Right renal cortex interstitium (tissue), 3 donors: ENCODE data around the gene OLFML1. TPM values are rescaled to one million over a fixed set of nuclear protein-coding genes. Genes with fewer than 3 reads are reported as not detected.

Experiments
- DNase-seq, 3 donors: peaks; one replicate each; pipeline ENCODE4 v3.0.0-alpha.2; 2013; ENCODE audit warnings: low read depth in 3 of 3, low spot score in 2 of 3
- polyA plus RNA-seq, 3 donors: library from polyadenylated mRNA; unstranded; fragments of 120-200 nt; gene quantifications; one replicate each; pipeline ENCODE4 v1.2.1, GENCODE V29; 2013; ENCODE audit not compliant: insufficient read length in 3 of 3

Gene OLFML1
- polyA plus RNA-seq, 3 donors = 38.7 to 40.7 (median 38.8) TPM

DNA sequence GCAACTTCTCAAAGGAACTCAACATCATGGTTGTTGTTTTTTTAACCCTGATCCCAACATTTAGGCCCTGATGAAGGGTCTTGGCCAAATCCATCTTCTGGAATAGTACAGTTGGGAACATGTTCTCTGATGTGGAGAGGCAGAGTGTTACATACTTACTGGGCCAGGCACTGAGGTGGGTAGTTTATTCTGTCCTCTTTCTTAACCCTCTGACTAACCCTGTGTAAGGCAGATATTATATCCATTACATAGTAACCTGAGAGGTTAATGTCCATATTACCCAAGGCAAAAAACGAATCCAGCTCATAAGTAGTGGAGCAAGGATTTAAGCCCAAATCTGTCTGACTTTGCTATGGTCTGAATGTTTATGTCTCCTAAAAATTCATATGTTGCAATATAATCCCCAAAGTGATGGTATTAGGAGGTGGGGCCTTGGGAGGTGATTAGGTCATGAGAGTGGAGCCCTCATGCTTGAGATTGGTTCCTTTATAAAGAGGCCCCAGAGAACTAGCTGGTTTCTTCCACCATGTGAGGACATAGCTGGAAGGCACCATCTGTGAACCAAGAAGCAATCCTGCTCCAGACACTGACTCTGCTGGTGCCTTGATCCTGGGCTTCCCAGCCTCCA, 44.8 kb downstream of the OLFML1 start:
- no peak for DNase-seq

DNA sequence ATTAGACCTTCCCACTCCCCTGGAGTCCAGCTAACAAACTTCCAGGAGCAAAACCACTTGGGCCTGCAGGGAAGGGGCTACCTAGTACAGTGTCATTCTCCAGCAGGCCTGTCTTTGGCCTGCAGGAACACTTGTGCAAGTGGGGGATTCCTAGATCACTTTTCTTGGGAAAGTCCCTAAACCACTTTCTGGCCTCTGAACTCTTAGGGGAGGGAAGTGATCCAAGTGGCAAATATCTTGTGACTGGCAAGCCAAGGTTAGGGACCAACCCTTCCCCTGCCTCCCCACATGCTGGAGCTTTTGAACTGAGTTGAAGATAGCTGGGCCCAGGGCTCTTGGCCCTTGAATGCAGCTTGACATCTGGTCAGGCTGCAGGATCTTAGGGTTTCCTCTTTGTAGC, 45.7 kb downstream of the OLFML1 start:
- no peak for DNase-seq

DNA sequence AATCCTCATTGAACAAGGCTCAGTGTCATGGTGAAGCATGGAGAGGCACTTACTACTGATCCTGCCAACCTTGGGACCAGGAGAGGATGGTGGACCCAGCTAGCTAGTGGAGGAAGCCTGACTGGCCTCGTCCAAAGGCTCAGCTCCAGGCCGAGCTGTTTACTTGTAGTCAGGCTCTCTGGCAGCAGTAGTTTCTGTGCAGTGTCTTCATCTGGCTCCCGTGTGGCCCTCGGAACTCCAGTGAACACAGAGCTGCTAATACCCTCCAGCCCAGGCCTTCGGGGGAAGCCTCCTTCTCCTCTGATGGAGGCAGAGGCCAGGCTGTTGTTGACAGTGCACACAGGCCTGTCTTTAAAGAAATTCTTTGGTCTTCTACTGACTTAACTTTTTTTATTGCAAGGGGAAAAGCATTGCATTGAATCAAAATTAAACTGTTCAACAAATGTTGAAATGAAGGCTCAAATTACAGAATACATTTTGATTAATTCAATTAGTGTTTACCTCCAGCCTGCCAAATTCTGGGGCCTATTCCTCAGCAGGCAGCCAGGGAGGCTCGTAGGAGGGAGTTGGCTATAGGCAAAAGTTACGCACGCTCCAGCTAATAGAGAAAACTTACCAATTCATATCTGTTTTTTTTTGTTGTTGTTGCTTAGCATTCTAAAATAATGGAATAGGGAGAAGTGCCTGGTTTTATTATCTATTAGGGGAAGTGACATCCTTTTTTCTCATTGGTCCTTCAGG, 47.3 kb downstream of the OLFML1 start:
- no peak for DNase-seq

DNA sequence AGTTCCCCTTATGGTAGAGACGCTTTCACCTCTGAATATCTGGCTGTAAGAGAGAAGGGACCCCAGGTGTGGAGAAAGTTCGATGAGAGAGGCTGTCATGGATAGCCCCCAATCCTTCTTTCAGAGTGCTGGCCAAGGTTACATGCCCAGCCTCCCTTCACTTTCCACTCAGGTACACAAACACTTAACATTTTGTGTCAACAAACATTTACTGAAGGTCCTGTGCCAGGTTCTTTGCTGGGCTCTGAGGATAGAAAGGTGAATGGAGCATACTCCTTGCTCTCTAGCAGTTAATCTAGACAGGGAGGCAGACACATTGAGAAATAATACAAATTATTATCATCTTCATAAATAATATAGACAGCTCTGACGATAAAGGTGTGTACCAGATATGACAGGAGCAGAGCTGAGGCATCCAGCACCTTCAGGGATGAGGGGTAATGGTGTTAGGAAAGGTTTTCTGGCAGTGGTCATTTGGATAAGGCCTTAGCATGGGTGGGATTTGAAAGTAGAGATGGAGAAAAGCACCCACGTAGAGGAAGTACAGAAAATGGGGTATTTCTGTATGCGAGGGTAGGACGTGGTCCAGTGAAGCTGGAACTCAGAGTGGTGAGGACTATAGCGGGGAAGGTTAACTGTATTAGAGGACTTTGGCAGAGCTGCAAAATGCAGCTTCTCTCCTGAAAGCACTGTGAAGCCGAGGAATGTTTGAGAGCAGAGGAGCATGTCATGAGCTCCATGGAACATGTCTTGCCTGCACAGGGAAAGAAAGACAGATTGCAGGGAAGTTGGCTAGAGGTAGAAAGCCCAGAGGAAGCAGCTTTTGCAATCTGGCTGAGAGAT, 48.1 kb downstream of the OLFML1 start:
- no peak for DNase-seq

DNA sequence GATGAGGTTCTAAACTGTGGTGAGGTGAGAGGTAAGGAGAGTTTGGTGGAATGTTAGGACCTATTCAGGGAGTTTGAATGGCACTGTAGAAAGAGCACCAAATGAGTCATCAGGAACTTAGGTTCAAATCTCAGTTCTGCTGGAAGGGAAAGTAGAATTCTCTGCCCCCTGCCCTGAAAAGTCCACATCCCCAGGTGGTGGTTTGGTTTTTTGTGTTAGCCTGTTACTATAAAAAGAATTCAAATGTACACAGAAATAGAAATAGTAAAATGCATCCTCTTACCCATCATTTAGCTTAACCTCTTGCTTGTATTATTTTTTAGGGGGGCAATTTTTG, 48.7 kb downstream of the OLFML1 start:
- DNase-seq = no peak

DNA sequence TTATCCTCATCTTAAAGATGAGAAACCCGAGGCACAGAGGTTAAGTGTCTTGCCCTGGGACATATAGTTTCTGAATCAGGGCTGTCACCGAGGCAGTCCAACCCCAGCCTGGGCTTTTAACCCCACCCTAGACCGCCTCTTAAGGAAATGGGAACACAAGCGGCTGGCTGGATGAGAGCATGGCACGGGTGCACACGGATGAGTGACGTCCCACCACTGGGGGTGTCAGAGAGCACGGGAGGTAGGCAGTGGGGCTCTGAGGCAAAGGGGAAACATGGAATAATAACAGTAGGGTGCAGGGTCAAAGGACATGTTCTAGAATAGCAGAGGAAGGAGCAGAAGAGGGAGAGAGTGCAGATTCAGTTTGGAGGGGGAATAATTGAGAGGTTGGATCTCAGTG, 50.8 kb downstream of the OLFML1 start:
- DNase-seq = no peak

DNA sequence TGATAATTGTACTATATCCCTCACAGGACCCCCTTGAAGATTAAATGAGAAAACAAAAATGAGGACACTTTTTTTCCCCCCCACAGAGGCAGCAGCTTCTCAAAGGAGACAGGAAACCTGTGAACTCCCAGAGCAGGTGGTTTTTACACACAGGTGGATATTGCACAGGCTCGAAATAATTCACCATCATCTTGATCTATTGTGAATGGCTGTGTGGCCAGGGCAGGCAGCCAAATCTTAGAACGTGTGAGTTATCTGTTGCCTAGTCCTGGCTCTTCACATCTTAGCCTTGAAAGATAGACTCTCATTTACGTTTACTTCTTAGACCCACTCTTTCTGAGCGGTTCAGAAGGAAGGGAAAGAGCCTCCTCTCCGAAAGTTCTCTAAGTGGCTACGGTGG, 52.0 kb downstream of the OLFML1 start:
- no peak for DNase-seq

DNA sequence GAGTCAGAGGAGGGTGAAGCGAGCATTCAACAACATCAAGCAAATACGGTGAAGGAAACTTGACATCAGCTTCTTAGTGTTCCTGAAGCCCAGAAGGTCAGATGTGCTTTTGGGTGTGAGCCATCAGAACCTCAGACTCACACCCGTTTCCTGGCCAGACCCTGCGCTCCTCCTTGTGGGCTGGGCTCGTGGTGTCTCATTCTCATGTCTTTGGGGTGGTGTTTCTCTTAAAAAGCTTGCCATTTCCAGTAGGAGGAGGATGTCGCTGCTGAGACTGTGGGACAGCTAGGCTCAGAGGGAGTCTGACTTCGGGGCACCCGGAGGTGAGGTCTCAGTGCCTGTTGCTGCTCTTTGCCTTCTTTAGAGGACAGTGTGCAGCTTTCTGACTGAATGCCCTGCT, 52.7 kb downstream of the OLFML1 start:
- DNase-seq = no peak

DNA sequence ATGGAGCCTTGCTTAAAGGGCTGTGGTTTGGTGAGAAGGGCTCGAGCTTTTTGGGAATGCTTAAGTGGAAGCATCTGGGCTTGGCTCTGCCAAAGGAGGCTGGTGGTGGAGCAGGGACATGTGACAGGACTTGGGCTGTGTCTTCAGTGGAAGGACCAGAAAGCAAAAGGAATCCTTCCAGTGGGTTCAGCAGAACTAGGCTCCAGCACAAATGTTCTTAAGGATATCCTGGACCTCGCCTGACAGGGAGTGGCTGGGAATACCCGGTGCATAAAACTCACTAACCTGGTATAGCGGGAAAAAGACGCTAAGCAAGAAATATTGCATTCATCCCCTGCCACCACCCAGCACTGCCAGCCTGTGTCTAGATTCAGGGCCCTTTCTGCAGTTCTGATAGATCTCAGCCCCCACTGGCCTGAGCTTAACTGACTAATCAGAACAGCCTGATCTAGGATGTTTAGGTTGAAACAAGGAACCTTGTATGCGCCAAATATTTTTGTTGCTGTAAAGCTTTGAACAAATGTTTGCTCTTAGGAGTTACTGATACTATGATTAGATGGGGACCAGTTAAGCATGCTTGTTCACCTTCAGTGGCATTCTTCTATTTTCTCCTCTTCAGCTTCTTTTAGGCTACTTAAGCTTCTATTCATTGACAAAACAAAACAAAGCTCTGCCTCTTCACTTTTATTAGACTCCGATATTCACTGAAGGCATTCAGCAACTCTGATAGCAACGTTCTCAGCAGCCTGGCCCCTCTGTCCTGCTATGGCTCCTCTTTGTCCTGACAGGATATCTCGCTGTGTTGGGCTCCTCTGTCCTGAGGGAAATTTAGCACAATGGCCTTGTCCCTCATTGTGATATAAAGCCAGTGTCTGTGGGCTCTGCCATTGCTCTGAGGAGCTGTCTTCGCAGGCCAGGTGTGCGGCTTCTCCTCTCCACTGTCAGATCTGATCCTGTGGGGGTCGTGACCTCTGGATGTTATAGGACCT, 53.5 kb downstream of the OLFML1 start:
- no peak for DNase-seq

DNA sequence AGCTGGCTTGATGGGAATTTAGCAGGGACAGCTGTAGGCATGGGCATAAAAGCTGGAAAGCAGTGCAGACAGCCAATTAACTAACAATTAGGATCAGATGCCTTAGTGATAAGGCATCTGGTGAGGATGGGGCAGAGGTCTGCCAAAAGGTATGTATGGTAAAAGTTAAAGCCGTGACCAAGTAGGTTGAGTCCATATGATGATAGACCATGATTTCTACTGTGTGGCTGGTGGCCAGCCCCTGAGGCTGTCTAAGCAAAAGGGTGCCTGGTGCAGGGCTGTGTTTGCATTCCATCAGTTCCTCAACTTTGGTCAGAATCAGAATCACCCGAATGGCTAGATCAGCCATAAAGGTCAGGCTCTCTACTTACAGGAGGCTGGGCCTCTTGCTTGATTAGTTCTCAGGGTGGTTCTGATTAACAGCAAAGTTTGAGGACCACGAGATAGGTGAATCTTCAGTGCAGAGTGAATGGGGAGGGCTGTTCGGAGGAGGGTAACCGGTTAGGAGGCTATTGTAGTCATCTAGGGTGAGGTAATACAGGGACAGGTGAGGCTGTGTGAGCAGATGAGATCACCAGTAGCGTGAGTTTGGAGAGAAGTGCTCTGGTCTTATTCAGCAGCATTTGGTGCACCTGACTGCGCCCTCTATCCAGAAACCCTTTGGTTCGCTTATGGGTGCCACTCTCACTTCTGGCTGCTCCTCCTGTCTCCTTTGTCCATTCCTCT, 55.7 kb downstream of the OLFML1 start:
- DNase-seq = no peak

DNA sequence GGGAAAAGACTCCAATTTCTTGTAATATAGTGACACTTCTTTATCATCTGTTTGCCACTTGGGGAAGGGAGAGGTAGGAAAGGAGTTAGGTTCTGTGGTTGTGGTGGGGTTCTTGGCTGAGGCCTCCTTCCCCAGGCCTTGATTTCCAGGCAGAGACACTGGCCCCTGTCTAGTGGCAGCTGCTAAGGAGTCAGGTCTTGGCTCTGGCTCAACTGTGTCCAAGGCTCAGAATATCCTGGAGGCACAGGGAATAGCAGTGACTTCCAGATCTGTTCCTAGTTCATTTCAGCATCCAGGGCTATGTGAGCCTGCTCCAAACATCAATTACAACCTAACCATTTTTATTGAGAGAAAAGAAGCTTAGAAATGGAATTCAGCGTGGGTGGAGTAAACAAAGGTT, 58.0 kb downstream of the OLFML1 start:
- no peak for DNase-seq

DNA sequence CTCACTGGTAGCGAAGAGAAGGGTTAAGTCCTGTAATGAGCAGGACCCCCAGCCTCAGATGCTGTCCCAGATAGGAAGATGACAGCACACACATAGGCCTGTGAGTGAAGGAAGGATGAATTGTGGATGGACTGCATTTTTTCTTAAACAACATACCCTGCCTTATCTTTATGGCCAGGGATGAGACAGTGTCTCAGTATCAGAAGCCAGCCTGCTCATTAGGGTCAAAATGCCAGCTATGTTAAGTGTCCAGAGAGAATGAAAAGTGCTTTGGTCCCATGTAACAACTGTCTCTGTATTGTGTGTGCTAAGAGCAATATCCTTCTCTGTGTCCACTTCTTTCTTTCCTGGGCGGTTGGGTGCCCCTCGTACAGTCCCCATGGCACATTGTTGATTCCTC, 58.7 kb downstream of the OLFML1 start:
- no peak for DNase-seq

DNA sequence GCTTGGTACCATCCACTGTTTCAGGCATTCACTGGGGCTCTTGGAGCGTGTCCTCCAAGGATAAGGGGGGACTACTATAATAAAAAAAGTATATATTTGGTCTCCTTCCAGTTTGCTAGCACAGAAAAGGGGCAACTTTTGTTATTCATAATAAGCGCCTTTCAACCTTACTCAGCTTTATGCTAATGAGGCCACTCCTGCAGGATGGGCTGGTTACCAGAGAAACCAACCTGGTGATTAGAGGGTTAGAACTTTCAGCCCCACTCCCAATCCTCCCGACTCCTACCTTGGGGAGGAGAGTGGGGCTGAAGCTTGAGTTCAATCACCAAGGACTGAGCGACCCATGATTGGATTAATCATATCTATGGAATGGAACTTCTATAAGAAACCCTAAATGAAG, 60.3 kb downstream of the OLFML1 start:
- DNase-seq = no peak

DNA sequence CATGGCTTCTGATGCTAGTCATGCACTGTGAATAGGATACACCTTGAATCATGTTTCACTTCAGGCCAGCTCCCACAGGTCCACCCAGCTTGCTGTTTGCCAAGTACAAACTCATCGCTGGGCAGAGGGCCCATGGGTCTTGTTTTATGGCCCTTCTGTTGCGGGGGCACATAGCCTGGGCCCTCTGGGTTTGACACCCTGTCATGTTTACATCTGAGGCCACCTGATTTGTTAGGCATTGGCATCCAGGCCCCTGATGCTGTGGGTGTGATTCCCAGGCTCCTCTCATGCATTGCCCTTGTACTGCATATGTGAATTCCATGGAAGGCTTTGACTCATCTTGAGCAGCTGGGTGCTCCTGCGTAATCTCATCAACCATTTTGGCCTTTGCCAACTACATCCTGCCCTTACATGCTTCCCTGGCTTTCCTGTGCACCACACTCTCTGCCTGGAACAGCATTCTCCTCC, 61.1 kb downstream of the OLFML1 start:
- DNase-seq = no peak

DNA sequence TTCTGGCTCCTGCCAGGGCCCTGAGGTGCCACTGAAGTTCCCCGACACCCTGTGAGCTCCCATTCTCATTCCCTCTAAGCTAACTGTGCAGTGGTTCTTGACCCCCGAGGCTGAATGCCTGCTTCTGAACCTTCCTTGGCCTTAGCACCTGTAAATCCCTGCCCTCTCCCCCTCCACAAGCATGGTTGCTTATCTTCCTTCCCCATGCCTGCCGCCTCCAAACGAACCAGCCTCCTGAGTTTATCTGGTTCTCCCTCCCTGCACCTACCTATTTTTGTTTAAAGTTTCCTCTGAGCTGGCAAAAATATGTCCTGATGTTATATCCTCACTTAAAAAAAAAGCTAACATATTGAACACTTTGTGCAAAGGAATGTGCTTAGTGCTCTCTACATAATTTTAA, 62.4 kb downstream of the OLFML1 start:
- no peak for DNase-seq

DNA sequence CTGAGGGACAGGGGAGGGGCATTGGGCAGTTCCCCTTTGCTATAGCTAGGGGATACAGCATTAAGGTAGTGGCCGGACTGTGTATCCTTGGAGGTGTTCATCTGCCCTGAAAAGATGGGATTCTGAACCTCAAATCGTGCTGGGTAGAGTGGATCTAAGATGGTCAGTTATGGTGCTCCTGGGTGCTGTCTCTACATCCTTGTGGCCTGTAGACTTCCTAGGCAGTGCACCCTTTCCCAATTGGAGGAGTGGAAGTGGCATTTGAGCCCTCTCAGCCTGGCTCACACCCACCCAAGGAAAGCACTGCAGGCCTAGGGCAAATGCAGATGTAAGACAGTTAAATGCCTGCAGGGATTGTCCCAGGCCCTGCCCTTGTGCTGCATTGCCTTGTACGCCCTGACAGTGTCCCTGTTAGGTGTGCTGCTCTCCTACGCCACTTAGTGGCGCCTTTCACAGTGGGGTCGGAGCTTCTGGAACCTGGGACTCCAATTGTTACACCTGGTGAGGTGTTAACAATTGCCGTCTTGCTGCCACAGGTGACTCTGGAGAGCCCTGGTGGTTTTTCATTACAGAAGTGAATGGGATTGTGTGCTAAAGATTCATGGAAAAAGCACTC, 63.5 kb downstream of the OLFML1 start:
- no peak for DNase-seq

DNA sequence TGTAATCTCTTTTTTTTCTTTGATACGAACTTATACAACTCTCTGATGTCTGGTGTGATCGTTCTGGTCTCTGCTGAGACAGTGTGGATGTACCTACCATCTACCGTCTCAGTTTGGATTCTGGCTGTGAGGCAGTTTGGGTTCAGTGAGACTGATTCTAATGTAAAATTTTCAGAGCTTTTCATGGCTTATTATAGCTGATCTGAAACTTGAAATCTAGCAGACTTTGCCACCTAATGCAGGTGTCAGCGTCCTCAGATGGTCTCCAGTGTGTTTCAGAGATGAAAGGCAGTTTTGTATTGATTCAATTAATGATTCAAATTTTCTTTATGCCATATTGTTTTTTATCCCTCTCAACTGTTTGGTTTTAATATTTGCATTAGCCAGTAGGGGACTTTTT, 64.4 kb downstream of the OLFML1 start:
- DNase-seq = no peak

DNA sequence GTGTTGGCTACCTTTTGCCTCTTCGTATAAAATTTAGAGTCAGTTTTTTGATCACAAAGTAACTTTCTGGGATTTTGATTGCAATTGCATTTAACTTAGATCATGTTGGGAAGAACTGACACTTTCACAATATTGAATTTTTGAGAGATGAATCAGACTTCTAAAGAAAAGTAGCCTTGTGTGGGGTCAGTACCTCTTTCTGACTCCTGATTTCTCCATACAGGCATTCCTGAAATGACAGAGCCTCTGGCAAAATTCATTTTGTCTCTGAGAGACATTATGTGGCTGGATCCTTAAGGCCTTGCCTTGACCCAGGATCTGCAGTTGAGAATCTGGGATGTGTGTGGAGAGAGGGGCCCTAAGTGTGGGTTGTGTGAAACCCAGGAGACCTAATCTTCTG, 66.3 kb downstream of the OLFML1 start:
- no peak for DNase-seq

DNA sequence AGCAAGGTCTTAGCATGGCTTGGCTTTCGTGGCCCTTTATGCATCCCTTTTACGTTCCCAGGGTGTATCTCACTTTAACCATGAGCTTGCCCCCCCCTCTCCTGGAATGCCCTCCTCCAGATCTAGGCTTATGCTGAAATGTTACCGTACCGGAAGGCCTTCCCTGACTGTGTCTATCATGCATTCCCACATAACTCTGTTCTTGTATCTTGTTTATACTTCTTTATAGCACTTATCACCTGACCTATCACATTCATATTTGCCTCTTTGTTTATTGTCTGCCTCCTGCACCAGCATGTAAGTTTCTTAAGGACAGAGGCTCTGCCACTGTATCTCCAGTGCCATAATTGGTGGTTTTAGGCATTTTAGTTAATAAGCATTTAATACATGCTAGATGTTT, 67.4 kb downstream of the OLFML1 start:
- DNase-seq = no peak
